HG02623 (cell line): ENCODE results near the gene SND1.
A peak's percentile ranks its signal among the peaks of the same experiment; 100 is the strongest.

Experiments
- ATAC-seq: cut with Tn5 transposase; IDR thresholded peaks from one replicate; pipeline ENCODE4 v1.9.1; 2021; ENCODE audit warnings: moderate library complexity; ENCODE audit not compliant: unreplicated experiment

The SND1 gene

GRCh38 chr7:128029405-128029995 is 377.5 kb downstream of the SND1 start:
- ATAC-seq, result no peak

- no peak for ATAC-seq
Measured at GRCh38 chr7:128030263-128030653, 378.3 kb downstream of the SND1 start.

- ATAC-seq, result no peak
Measured at GRCh38 chr7:128030654-128031611, 378.9 kb downstream of the SND1 start, which contains the start of gene LRRC4. Gene LRRC4 (minus strand): TSS chr7:128031437. CDS start chr7:128030640, 797 bp downstream.

- no peak for ATAC-seq
Measured at GRCh38 chr7:128031901-128032604, 380.1 kb downstream of the SND1 start.

- ATAC-seq, result no peak
Measured at GRCh38 chr7:128032605-128033235, 380.7 kb downstream of the SND1 start.

GRCh38 chr7:128033246-128033645 is 381.3 kb downstream of the SND1 start:
- no peak for ATAC-seq

GRCh38 chr7:128034825-128035224 is 382.8 kb downstream of the SND1 start:
- no peak for ATAC-seq

- no peak for ATAC-seq
Measured at GRCh38 chr7:128035712-128036111, 383.7 kb downstream of the SND1 start.

- ATAC-seq, result peak; percentile 54
Measured at GRCh38 chr7:128036226-128036940, 384.4 kb downstream of the SND1 start.

GRCh38 chr7:128037081-128037480 is 385.1 kb downstream of the SND1 start:
- ATAC-seq, result no peak

- ATAC-seq, result no peak
Measured at GRCh38 chr7:128037880-128038619, 386.1 kb downstream of the SND1 start.

GRCh38 chr7:128039544-128039953 is 387.6 kb downstream of the SND1 start:
- ATAC-seq, result no peak

- no peak for ATAC-seq
Measured at GRCh38 chr7:128040205-128040604, 388.2 kb downstream of the SND1 start.

- ATAC-seq, result no peak
Measured at GRCh38 chr7:128041203-128041602, 389.2 kb downstream of the SND1 start.

GRCh38 chr7:128042012-128042411 is 390.0 kb downstream of the SND1 start:
- ATAC-seq, result no peak

- no peak for ATAC-seq
Measured at GRCh38 chr7:128044064-128044463, 392.1 kb downstream of the SND1 start.

GRCh38 chr7:128045158-128045557 is 393.2 kb downstream of the SND1 start:
- no peak for ATAC-seq

GRCh38 chr7:128045766-128046165 is 393.8 kb downstream of the SND1 start:
- no peak for ATAC-seq

- no peak for ATAC-seq
Measured at GRCh38 chr7:128052404-128052803, 400.4 kb downstream of the SND1 start.

GRCh38 chr7:128053023-128053422 is 401.0 kb downstream of the SND1 start:
- ATAC-seq, result no peak
